ENCODE measurements around the gene TMEM63C.

TMEM63C gene

DNA sequence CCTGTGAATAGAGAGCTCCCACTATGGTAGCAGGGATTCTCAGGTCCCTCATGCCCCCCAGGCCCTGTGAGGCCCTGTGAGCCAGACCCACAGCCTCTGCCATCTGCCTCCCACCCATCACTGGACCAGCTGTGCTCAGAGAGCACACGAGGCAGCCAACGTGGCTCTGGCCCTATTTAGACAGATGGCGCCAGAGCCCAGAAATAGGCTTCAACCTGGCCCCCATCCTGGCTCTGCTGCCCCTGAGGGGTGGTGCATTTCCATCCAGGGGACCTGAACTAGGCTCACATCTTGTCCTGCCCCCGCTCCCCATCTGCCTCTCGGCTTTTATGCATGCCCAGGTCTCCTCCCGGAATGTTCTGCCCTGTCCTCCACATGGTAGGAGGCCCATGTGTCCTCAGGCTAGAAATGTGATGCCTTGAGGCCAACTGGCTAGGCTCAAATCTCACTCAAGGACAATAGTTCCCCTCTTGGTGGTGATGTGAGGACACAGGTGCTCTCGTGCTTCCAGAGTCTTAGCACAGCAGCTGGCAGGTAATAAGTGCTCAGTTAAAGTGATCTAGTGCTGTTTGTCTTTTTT is 18.9 kb downstream of the TMEM63C start:
- no peak for DNase-seq

DNA sequence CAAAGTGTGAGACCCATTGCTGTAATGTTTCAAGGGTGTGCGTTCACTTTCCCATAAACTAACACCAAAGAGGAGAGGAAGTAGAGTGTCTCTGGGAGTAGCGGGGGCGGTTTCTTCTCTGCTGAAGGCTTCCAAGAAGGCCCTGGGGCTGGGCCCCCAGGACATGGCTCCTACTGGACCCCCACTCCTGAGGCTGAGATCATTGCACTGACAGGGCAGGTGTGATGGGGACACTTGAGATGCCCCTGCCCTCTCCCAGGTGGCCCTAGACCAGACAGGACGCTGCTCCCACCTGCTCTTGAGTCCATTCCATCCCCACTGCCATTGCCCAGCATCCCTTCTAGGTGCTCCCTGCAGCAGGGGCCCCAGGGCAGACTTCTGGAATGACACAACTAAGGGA is 20.1 kb downstream of the TMEM63C start:
- DNase-seq: no peak

DNA sequence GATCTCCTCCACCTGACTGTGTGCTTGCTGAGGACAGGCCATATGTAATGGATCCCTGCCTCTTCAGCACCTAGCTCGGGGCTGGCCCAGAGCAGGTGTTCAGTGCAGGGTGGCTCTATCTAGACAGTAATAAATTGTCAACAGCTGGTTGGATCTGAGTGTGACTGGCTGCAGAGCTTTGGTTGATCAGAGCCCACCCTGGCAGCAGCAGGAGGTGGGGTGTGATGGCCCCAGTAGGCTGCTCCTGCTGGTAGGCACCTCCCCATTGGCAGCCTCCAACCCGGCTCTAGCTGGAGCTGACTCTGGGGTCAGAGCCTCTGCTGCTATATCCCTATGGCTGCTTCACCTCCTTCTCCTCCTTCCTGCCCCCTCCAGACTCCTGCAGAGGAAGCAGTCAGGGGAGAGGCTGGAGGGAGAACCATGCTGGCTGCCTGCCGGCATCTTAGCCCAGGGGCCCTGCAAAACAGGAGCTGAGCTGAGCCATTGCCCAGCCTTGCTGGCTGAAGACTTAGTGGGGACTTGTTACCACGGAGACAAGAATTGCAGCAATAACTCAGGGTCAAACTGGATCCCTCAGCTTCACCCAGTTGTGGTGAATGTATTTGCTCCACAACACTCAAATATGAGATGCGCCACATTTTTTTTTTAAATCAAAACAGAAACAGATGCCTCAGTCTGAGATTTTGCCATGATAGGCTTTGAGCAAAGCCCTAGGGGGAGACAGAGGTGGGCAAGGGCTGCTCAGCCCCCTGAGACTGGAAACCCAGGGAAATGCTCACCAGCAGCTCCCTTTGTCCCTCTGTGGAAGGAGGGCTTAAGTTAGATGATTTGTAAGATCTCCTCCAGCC is 22.2 kb downstream of the TMEM63C start:
- DNase-seq: no peak

DNA sequence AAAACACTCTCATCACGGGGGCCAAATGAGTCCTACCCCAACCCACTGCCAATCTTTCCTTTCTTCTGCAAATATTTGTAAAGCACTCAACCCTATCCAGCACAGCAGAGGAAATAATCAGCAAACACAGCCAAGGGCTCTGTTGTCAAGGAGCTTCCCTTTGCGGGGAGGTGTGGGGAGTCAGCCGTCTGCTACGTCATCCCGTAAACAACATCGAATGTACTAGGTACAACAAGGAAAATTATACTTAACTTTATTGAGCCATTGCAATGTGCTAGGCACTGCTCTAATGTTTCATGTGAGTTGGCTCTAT is 22.8 kb downstream of the TMEM63C start:
- no peak for DNase-seq

DNA sequence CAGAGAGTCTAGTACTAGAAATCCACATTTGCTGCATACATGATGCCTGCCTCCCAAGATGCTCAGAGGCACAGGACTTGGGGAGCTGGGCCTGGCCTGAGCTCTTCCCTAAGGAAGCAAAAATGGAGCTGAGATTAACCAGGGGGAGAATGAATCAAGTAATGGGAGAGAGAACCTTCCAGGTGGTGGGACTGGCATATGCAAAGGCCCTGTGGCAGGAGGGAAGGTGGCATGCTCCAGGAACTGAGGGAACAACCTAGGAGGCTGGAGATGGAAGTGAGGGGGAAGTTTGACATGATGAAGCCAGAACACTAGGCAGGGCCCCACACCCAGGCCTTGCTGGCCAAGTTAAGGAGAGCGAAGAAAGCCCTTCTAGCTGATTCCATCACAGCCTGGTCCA is 23.3 kb downstream of the TMEM63C start:
- DNase-seq: no peak

DNA sequence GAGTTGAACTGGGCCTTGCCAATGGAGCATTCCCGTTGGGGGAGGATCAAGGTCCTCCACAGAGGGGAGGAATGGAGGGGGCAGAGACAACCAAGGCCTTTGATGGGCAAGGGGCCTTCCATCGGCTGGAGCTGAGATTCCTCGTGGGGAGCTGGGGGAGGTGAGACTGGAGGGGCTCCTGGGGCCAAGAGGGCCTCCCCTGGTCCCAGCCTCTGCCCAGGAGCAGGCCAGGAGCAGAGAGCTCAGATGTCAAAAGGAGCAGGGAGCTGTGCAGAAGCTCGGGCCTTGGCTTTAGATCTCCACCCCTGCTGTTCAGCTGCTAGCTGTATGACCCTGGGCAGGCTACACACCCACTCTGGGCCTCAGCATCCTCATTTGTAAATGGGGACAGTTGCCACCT is 24.0 kb downstream of the TMEM63C start:
- no peak for DNase-seq

DNA sequence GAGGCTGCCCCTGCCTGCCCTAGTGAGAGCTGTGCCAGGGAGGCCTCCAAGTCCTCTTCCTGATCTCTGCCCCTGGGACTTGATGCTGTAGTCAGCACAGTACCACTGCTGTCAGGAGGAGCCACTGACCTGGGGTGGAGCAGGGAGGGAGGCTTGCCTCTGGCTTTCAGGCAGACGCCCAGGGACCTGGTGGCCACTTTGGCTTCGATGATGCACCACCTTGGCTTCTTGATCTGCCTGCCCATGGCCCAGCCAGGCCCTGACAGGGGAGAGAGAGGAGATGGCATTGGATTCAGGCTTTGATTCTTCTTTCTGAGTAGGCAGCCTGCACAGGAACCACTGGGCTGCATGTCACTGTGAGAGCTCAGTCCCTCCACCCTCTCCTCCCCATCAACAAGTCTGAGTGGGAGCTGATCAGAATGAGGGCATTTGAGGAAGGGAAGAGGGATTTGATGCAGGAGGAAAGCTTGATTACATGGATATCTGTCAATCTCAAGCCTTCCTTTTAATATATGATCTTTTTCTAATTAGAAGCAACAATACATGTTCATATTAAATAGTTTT is 24.7 kb downstream of the TMEM63C start:
- DNase-seq: no peak

DNA sequence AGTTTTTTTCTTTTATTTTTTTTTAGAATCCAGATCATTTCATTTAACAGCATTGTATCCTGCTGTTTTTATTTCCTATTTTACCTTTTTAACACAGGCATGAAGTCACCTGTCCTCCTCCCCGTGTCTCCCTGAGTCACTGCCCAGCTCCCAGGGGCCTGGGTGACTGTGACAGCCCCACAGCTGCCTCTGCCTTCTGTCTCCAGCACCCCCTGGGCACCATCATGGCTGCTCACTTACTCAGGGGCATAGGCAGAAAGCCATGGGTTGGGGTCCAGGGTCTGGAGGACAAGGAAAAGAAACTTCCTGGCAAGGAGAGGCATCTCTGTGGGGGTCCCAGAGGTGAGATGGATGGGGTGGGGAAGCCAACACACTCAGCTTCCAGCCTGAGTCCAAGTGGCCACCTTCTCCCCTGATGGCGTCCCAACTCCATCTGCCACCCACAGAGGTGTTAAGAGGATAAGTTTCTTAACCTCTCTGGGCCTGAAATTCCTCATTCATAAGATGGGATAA is 25.3 kb downstream of the TMEM63C start:
- DNase-seq: no peak

DNA sequence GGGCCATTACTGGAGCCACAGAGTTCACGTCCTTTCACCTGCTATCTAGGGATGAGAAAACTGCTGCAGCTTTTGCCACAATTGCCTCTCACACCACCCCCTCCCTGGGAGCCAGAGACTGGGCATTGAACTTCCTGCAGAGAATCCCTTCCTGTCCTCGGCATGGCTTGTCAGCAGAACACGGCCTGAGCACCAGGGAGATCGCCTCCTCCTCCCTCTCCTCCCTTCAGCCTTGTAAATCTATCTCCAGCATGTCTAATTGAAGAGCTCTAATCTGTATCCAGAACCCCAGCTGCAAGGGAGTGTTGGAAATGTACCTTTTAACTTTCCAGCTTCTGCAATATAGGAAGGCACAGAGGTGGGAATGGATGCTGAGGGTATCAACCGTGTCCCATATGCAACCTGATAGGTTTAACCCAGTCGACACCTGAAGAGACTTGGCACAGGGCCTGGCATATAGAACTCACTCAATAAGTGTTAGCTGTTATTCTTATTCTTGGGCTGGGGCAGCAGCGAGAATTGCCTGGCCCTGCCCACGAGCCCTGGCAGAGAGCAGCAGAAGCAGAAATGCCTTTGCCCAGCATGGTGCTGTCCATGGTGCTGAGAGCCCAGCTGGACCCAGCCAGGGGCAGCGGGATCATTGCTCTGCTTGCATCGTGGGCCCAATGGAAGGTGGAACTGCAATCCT is 26.8 kb downstream of the TMEM63C start:
- peak; percentile 32 for DNase-seq

DNA sequence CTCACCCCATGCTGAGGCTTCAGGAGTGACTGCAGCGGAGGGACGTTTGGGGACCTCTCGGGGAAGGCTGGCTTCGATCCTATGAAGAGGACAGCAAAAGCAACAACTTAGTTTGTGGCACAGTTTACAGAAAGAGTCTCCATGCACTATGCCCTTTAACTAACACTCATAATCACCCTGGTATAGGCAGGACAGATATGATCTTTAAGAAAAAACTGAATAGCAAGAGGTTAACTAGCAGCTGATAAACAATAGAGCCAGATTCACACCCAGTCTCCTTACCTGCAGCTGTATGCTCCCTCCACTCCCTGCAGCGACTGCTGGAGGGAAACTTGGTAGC is 27.4 kb downstream of the TMEM63C start:
- no peak for DNase-seq

DNA sequence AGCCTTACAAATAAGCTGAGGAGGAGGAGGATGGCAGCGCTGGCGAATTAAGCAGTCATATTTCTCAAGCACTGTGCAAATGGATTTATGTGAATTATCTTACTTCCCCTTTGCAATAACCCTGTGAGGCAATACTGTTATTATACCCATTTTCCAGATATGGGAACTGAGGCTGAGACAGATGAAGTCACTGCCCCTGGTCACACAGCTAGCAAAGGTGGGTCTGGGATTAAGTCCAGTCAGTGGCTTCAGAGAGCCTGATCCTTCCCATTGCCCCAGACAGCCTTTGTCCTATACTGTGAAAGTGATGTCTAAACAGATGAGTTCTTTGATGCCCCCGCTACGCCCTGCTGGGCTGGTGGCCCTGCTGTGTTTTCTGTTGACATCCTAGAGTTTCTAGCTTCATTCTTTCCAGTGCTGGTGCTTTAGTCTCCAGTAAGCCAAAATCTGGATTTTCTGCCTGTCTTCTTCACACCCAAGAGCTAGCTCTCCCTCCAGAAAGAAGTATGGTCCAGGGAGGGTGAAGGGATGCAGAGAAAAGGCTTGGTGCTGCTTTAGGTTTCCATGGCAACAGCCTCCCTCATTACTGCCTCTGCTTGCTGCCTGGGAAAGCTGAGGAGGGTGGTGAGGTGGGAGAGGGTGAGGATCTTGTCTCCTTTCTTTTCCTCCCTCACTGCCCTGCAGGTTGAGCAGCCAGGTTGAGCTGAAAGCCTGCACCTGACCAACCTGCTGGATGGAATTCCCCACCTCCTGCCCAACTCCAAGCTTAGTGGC is 30.7 kb downstream of the TMEM63C start:
- DNase-seq: no peak

DNA sequence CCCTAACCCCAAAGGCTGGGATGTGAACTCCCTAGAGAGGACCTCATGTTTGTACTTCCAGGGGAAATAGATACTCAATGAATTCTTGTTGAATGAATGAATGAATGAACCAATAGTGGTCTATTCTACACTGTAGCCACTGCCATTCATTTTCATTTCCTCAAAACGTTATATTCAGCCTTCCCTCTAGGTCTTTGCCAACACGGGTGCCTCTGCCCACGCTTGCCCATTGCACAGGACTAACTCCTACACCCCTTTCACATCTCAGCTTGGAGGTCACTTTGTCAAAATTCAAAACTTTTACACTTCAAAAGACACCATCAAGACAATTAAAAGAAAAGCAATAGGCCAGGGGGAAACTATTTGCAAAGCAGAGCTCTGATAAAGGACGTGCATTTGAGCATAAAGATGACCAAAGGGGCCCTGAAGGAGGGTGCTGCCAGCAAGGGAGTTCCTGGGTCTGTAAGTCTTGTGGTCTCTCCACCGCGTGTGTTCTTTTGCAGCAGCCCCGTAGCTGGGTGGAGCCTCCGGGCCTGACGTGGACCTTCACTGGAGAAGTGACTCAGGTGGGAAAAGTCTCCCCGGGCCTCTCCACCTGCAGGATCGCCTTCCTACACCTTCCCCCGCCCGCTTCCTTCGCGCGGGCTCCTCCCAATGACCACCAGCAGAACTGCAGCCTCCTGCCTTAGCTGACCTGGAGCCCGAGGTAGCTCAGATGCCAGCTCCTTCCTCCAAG is 31.5 kb downstream of the TMEM63C start:
- DNase-seq: peak; percentile 48

DNA sequence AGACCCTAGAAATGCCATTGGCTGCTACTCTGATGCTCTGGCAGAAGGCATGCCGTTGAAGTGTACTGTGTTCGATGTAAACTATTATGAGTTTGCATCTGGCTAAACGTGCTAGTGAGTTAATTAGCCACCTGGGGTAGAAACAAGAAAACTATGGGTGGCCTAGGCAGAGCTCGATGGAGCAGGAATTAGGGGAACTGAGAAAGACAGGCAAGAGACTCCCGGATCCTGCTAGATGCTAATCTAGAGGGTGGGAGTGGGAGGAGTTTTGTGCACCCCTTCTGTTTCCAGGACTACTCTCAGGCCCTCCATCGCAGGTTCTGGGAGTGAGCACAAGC is 32.0 kb downstream of the TMEM63C start:
- DNase-seq: no peak

DNA sequence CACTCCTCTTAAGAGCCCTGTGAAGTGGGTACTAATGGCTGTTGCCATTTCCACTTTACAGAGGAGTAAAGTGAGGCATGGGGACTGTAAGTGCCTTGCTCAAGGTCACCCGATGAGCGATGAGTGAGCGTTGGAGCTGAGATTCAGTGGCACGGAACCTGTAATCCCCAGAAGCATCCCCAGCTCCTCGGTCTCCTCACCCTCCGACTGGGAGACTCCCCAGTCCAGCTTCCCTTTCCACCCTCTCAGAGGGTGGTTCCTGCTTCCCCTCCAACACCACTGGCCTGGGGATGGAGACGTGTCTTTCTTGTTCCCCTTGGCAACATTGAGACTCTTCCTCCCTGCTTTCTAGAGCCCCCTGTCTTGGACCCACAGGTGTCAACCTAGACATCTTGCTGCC is 32.6 kb downstream of the TMEM63C start:
- DNase-seq: no peak

DNA sequence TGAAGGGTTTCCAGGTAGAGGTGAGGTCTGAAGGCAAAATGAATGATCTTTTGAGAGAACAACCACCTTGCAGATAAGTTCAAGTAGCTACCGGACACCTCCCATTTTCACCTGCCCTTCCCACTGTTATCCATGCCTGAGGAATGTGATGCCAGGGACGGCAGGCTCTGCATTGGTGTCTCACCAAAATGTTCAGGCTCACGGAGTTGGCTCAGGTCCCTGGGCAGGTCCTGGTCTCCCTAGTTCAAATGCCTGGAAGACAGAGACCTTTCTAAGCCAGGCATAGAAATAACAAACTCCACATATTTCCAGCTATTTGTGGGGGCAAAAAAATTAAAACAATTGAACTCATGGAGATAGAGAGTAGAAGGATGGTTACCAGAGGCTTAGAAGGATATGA is 36.0 kb downstream of the TMEM63C start:
- DNase-seq: no peak

DNA sequence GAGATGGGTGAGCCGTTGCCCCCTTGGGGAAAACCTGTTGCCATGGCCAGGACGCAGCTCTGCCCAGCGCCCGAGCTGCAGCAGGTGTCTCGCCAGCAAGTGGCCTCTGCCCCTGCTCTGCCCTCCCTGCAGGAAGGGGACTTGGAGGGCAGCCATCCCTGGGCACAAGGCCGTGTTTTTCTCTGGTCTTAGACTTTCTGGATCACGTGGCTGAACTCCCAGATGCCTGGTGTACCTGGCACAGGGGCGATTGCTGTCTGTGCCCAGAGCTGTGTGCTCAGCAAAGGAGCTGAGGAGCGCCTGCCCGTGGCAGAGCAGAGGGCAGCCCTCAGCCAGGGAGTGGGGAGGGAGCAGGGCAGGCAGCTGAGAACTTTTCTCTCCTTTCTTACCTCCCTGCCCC is 38.0 kb downstream of the TMEM63C start:
- no peak for DNase-seq

DNA sequence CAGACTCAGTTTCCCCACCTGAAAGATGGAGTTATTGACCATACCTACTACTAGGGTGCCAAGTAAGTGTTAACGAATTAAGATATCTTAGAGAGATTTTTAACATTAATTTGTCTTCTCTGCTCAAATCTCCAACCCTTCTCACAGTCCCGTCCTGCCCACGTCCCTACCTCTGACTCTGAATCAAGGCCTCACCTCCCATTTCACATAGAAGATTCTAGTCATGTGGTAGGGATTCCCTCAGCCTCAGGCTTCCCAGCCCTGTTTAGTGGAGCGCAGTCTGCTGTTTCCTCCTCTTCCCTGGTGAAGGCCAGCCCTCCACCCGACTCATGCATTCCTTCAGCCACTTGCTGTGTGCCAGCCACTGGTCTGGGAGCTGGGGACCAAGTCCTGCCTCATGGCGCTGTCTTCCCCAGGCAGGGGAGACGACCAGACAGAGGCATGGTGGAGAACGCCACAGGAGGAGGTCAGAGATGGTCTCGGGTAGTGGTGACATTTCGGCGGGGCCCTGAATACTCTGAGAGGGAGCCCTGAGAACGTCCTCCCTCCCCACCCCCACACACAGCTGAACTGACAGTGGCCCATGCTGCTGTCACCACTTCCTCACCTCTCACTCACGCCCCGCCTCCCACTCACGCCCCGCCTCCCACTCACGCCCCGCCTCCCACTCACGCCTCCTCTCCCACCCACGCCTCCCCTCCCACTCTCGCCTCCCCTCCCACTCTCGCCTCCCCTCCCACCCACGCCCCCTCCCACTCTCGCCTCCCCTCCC is 38.8 kb downstream of the TMEM63C start:
- no peak for DNase-seq

DNA sequence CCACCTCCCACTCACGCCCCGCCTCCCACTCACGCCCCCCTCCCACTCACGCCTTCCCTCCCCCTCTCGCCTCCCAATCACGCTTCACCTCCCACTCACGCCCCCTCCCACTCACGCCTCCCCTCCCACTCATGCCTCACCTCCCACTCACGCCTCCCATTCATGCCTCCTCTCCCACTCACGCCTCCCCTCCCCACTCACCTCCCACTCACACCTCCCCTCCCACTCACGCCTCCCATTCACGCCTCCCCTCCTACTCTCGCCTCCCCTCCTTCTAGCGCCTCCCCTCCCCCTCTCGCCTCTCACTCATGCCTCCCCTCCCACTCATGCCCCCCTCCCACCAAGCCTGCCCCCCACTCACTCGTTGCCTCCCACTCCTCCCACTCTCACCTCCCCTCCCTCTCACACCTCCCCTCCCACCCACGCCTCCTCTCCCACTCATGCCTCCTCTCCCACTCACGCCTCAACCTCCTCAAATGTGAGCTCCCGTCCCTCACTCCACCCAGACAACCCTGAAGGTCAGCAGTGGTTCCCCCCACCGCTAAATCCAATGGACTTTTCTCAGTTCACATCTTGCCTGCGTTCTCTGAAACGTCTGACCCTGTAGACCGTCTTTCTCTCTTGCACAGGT is 39.8 kb downstream of the TMEM63C start:
- DNase-seq: no peak

DNA sequence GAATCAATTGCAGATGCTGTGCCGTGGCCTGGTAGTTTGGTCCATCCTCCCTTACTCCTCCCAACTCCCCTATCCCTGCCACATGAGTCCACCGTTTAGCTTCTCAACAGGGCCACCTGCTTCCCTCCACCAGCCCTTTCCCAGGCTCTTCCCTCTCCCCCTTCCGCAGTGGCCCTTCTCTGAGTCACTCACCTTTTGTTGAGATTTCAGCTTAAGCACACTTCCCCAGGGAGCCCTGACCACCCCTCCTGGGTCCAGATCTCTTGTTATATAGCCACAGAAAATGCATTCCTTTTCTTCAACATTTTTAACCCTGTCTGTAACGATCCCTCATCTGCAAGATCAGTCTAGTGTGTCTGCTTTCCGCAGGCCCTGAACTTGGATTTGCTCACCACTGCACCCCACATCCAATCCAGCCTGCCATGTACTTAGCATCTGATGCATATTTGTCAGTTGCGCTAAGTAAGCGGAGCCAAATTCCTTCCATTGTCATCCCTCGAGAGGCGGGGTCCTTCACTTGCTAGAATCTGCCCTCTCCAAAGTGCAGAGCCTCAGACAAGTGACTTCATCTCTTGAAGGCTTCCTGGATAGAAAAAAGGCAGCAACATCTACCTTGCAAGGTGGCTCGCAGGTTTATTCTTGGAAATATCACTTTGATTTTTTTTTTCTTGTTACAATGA is 41.1 kb downstream of the TMEM63C start:
- no peak for DNase-seq

DNA sequence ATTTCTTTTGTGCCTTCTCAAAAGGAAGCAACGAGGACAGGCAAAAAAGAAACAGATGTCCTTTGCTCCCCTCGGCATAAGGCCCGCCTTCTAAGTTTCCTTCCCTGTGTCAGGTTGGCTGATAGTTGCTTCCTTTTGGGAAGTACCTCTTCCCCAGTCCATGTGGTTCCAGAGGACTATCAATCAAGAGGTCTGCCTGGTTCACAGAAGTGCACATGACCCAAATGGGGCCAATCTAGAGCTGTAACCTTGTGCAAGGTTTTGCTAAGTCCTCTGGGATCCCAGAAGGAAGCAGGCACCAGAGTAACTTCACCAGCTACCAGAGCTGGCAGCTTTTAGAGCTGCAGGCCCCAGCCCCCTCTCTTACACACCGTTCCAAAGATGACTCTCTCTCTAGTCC is 42.6 kb downstream of the TMEM63C start:
- no peak for DNase-seq

DNA sequence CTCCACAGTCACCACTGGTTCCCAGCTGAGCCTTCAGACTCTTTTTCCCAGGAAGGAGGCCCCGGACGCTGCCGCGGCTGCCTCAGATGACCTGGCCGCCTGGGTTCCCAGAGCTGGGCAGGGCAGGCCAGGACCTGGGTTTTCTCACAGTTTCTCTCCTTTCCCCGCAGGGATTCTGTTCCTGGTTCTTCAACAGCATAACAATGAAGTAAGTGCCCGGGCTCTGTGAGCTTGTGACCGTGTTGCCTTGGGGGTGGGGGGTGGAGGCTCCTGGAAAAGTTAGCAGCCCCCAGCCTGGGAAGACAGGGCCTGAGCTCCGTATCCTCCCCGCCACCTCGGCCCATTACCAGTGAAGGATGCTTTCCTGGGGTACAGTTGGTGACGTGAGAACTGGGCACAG is 43.7 kb downstream of the TMEM63C start:
- no peak for DNase-seq
